Iris pigment epithelial cell (primary cell): Measurements from ENCODE around the gene SLC6A3.
"Not testable (repeated sequence)": the region's sequence is repeated elsewhere in the genome, so short reads cannot be mapped to it uniquely, and the experiment has no call there.

Source experiments
- DNase-seq: peaks from one replicate; pipeline ENCODE4 v3.0.0-alpha.2; 2011; ENCODE audit warnings: low read depth

Gene SLC6A3

GRCh38 chr5:1387059-1387755, 58.0 kb downstream of the SLC6A3 start:
- no peak for DNase-seq

- DNase-seq, result peak; percentile 34
Observed at GRCh38 chr5:1386274-1386717, 58.9 kb downstream of the SLC6A3 start.

GRCh38 chr5:1385395-1386273, 59.6 kb downstream of the SLC6A3 start:
- peak; percentile 46 for DNase-seq

- no peak for DNase-seq
Observed at GRCh38 chr5:1384521-1384920, 60.7 kb downstream of the SLC6A3 start.

GRCh38 chr5:1383886-1384401, 61.3 kb downstream of the SLC6A3 start:
- no peak for DNase-seq

GRCh38 chr5:1383344-1383743, 61.9 kb downstream of the SLC6A3 start:
- no peak for DNase-seq

- DNase-seq, result no peak
Observed at GRCh38 chr5:1382248-1382700, 63.0 kb downstream of the SLC6A3 start.

- DNase-seq, result no peak
Observed at GRCh38 chr5:1381370-1382247, 63.6 kb downstream of the SLC6A3 start.

GRCh38 chr5:1380910-1381309, 64.3 kb downstream of the SLC6A3 start:
- DNase-seq, result no peak

GRCh38 chr5:1380011-1380817, 65.0 kb downstream of the SLC6A3 start:
- DNase-seq, result peak; percentile 28

- no peak for DNase-seq
Observed at GRCh38 chr5:1378866-1379659, 66.2 kb downstream of the SLC6A3 start.

- no peak for DNase-seq
Observed at GRCh38 chr5:1378096-1378495, 67.1 kb downstream of the SLC6A3 start.

- DNase-seq, result no peak
Observed at GRCh38 chr5:1376981-1377380, 68.3 kb downstream of the SLC6A3 start.

GRCh38 chr5:1375871-1376810, 69.1 kb downstream of the SLC6A3 start:
- no peak for DNase-seq

- no peak for DNase-seq
Observed at GRCh38 chr5:1374679-1375055, 70.6 kb downstream of the SLC6A3 start.

- DNase-seq, result no peak
Observed at GRCh38 chr5:1374030-1374678, 71.1 kb downstream of the SLC6A3 start.

- DNase-seq, result not testable (repeated sequence)
Observed at GRCh38 chr5:1371972-1372342, 73.3 kb downstream of the SLC6A3 start.

- DNase-seq, result no peak
Observed at GRCh38 chr5:1371218-1371971, 73.8 kb downstream of the SLC6A3 start.
